T-helper 22 cell (primary cell): ENCODE measurements around the gene GPX8.

Experiments used
- DNase-seq: peaks from one replicate; pipeline ENCODE4 v3.0.0-alpha.2; 2020; ENCODE audit warnings: low read depth

The GPX8 gene

GRCh38 chr5:55159763-55160492, at the start of gene GPX8:
TSS of gene GPX8 (plus strand) at chr5:55160171. CDS start at chr5:55160193, 22 bp downstream.
- DNase-seq = no peak

DNA sequence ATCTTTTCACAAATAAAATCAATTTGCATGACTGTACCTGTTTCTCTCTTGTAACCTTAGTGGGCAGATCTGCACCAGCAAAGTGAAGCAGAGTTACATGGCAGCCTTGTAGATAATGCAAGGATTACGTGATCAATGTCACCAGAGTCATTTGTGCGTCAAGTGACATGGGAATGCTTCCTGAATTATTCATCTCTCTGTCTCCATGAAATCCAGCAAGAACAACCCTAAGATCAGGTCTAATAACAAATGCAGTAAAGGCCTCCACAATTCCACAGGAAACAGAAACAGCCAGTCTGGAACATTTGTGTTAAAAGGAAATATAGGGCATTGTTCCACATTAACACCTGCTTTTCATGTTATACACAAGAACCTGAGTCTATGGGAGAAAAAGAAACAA, 49.8 kb upstream of the GPX8 start:
- DNase-seq = no peak

GRCh38 chr5:55113327-55113726, 46.6 kb upstream of the GPX8 start:
- DNase-seq = no peak

DNA sequence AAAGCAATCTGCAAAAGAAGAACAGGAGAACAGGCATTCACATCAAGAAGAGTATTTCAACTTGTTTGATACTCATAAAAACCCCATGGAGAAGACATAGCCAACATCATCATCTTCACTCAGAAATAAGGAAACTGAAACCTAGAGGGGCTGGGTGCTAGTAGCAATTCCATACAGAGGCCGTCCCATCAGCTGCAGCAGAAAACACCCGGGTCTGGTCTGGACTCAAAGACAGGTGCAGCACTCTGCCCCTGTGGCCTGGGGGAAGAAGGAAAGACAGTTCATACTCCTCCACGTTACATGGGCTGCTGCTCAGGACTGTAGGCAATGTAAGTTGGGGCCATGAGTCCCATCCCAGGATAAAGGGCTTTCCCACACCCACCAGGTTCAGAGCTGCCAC, 45.9 kb upstream of the GPX8 start:
- DNase-seq = no peak

DNA sequence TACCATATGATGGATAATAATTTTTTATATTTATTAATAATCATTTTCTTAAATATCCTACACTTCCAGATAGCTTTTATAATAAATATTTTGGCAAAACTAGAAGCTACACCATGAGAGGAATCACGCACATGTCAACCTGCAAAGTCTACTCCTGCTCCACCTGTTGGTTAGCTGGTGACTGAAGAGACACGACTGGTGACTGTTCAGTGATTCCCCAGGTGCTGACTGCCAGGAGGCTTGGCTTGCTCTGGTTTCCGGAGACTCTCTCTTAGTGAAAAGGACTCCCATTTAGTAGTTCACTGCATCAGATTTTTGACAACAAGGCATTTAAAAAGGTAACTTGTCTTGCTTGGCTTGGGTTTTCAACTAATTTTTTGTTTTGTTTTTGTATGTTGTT, 36.6 kb upstream of the GPX8 start:
- DNase-seq = no peak

- DNase-seq = no peak
Measured at GRCh38 chr5:55134053-55134722, 25.8 kb upstream of the GPX8 start.

GRCh38 chr5:55136521-55136920, 23.4 kb upstream of the GPX8 start:
- no peak for DNase-seq

- no peak for DNase-seq
Measured at GRCh38 chr5:55140908-55141665, 18.9 kb upstream of the GPX8 start.

DNA sequence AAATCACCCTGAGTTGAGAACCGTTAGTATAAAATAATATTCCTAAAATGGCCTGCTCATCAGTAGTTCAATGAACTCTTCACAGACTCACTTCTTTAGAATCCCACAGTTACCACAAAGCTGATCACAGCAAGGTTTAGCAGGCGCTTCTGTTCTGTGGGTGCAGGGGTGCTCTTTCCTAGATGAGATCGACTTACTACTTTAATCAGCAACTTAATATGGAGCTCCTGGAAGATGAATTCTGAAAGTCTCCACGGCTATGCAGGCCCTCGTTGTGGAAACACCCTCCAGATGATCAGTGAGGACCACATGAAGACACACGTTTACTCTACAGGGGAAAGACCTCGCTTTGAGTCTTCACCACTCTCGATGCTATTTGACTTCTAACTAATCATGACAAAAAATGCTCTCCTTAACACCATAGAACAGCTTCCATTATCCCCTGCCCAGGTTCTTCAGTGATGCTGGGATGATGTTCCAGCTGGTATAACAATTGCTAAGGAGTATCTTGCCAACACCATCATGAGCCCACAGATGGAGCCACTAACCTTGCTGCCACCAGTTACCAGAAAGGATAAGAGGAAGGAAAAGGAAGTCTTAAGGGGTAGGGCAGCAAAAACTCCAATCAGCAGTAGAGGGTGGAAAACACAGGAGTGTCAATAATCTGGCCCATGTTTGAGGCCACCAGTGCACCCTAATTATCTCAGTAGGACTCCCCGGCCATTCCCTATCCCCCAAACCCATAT, 17.9 kb upstream of the GPX8 start:
- DNase-seq = no peak

DNA sequence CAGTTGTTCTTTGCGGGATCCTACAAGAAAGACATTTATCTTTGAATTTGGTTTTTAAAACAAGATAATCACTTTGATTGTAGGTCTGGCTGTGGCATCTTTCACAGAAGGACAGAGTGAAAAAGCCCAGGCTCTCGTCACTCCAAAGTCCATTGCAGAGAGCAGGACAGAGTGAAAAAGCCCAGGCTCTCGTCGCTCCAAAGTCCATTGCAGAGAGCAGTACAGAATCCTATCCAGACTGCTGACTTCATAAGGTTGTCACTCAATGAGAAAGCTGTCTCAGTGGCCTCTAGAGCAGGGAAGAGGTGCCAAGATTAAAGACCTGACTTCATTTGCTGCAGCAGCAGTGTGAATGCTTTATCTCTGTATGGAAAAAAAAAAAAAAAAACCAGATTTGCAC, 16.3 kb upstream of the GPX8 start:
- no peak for DNase-seq

- no peak for DNase-seq
Measured at GRCh38 chr5:55146080-55146479, 13.9 kb upstream of the GPX8 start.

GRCh38 chr5:55146543-55147151, 13.3 kb upstream of the GPX8 start:
- DNase-seq = peak; percentile 53

GRCh38 chr5:55149308-55149795, 10.6 kb upstream of the GPX8 start:
- no peak for DNase-seq

GRCh38 chr5:55151923-55152842, 7.8 kb upstream of the GPX8 start:
- no peak for DNase-seq

DNA sequence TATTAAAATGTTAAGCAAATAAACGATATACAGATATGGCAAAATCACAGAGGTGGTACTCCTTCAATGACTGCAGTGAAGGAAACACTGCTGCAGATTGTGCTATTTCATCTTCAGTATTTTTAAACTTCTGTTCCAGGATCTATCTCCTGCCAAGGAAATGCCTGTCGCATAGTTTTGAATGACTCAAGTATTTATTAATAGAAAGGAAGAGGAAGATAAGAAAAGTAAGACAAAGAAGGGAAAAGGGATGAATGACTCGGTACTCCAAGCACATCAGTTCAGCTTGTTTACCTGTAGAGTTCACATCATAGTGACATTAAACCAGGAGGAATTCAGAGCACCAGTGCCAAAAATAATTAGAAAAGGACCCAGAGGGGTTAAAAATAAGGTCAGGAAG, 5.1 kb upstream of the GPX8 start:
- DNase-seq = no peak

- no peak for DNase-seq
Measured at GRCh38 chr5:55160493-55161209, 680 bp downstream of the GPX8 start.

- no peak for DNase-seq
Measured at GRCh38 chr5:55162666-55163065, 2.7 kb downstream of the GPX8 start.

GRCh38 chr5:55171471-55171870, 11.5 kb downstream of the GPX8 start:
- no peak for DNase-seq

DNA sequence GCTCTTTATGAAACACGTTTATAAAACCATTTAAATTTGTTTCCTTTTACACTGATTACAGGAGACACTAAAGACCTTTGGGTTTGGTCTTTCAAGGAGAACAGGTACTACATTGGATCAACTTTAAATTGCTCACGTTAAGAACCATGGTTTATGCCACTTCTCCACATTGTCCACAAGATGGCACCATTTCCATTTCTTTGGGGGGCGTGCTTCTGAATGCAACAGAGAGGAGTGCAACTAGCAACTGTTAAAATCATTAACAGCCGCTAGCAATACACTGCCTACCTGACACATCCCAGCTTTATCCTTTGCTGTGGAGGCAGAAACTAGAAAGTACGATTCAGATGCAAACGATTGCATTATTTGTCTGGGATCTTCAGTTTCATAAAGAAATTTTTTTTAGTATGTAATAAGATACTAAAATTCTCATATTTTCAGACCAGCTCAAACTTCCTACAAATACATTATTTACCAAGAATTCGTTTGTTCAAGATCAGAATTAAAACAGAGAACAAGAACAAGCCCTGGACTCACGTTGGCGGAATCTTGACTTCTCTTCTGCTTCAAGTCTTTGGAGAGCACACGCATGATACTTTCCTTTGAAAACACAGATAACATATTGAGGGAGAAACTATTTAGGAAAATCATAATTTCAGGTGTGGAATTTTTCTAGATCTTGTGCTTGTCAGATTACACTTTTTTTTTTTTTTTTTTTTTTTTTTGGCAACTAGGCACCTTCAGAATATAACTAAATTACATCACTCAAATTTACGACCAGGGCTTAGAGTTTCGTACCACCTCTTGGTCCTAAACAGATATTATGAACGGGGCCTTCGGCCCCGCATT, 12.3 kb downstream of the GPX8 start:
- peak; percentile 41 for DNase-seq
